Measurements from ENCODE around the gene PAQR3.
"Not testable (repeated sequence)": the region's sequence is repeated elsewhere in the genome, so short reads cannot be mapped to it uniquely, and the experiment has no call there.

PAQR3 gene

DNA sequence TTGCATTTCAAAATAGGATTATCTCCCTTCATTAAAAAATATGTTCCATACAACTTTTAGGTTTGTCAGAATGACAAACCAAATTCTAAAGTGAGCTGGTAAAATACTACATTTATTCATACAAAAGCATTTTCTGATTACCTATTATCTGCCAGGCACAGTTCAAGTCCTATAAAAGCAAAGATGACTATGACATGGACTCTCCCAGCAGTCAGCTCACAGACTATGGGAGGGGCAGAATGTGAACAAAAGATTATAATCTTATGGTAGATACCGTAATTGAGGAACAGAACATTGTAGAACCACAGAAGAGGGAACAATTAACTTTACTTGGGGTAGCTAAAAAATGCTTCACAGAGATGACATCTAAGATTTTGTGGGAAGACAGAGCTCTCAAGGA, 12.4 kb downstream of the PAQR3 start:
- no peak for DNase-seq

DNA sequence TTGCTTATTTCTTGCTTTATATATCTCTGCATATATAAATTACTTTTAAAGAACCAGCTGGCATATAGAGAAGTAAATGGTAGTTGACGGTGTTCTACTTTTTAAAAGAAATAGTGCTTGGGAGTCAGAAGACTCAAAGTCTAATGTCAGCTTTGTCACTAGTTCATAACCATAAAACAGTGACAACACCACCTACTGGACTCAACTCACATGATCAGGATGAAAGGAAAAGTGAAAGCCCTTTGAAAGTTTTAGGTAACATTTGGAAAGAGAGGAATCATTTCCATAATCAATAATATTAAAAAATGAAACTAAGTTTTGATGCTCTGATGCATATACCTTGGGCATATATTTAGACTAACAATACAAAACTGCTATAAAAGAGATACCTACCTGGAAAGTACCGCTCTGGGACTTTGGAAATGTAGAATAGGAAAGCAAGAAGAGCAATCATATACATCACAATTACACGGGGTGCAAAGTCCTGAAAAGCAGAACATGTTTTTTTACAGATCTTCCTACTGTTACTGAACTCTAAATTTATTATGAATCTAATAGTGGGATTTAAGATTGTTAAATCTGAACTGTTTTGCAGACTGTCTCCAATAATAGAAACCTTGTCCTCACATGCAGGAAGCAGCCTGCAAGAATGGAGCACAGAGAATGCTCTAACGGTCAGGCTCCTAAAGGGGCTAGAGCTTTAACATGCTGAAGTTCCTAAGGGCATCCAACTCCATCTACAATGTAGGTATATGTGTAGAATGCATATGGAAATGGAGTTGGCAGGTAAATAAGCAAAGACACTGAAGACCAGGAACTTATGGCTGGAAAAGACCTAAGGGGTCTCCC, 15.6 kb downstream of the PAQR3 start:
- DNase-seq = no peak

DNA sequence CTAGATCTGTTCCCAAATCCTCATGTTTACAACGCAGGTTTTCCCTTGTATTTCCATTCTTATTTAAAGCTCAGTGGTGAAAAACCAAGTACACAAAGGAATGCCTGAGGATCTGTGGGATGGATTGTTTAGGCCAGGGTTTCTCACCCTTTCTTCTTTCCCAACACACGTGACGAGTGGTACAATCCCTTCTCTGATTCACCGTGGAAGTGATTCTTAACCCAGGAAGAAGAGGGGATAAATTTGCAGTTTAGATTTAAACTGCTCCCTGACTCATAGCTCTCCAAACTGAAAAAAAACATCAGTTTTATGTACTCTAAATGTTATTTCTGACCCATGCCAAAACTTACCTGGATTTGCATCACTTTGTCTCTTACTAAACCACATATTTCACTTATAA, 17.0 kb downstream of the PAQR3 start:
- DNase-seq = no peak

DNA sequence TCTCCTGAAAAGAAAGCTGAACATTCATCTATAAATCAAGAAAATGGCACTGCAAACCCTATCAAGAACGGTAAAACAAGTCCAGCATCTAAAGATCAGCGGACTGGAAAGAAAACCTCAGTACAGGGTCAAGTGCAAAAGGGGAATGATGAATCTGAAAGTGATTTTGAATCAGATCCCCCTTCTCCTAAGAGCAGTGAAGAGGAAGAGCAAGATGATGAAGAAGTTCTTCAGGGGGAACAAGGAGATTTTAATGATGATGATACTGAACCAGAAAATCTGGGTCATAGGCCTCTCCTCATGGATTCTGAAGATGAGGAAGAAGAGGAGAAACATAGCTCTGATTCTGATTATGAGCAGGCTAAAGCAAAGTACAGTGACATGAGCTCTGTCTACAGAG, 28.6 kb downstream of the PAQR3 start:
- DNase-seq = no peak

DNA sequence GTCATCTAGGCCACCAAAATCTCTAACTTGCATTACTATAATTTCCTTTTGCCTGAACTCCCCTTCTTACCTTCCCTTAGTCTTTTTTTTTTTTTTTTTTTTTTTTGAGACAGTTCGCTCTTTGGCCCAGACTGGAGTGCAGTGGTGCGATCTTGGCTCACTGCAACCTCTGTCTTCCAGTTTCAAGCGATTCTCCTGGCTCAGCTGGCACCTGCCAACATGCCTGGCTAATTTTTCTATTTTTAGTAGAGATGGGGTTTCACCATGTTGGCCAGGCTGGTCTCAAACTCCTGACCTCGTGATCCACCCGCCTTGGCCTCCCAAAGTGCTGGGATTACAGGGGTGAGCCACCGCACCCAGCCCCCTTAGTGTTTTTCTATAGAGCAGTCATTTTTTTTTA, 30.3 kb downstream of the PAQR3 start:
- not testable (repeated sequence) for DNase-seq

DNA sequence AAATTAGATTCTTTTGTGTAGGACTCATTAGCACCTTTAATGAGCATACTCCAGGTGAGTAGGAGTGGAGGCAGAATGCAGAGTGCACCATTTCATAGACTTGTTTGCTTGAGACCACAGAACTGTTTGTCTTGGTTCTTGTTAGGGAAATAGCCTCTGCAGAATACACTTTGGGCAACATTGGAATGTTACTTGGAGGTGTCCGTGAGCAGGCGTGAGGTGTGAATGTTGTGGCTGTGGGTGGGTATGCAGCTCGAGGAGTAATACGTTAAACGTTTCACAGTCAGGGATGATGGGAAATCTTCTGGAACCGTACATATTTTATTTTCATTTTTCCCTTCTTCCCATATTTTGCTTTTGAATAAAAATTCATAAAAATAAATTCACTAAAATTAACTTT, 31.6 kb downstream of the PAQR3 start:
- no peak for DNase-seq

DNA sequence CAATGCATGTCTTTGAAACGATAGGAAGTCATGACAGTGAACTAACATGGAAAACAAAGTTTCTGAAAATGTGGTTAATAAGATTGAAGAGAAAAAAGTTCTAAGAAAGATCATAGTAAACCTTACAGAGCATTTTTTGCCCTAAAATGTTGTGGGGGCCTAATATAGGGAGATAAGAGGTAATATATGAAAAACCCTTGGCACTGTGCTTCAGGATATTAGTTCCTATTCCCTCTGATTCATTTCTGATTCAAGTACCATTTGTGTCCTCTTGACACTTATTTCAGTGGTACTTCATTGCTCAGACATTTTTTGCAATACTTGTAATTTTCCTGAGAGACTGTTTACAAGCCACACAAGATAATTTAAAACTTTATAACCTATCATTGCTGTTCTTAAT, 35.1 kb downstream of the PAQR3 start:
- DNase-seq = no peak

DNA sequence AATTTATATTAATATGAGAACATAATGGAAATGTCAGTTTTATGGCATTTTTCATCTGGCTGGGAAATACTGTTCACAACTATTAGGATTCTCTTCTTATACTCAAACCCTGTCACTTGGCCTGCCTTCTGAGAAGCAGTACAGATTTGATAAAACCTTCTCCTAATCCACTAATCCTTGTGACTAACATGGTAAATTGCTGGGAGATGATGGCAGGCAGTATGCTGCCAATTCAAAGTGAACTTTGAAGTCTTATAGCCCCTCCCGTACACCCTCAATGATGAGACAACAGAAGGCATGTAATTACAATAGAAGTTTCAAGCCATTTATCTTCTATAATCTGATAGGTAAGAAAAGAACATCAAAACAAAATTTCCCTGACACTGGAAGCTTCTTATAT, 36.9 kb downstream of the PAQR3 start:
- no peak for DNase-seq

DNA sequence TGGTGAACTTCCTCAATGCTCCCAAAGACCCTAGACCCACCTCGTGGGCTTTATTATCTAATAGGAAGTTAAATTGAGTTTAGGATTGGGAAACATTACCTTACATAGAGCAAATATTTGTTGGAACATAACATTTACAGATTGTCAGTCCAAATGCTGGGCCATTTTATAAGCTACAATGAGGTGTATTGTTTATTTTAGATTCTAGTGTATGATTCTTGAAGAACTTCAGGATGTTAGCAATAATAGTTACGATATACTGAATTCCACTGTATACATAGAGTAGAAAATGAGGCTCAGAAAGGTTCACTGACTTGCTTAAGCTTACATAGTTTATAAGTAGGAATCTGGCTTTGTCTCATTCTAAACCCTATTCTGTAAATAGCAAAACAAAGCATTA, 37.4 kb downstream of the PAQR3 start:
- no peak for DNase-seq

DNA sequence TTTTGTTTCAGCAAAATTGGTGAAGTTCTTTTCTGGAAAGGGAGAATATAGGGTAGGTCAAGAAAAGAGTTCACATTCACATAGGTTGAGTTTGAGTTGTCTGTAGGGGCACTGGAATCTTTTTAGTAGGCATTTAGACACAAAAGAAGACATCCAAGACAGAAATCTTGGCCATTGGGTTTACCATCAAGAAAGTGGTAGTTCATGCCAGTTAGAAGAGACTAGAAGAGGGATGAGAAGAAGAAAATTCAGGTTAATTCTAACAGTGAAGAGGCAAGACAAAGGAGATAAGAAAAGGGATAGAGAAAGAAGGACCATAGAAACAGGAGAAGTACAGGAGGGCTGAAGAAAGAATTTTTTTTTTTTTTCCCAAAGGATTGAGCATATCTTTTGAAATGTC, 39.9 kb downstream of the PAQR3 start:
- DNase-seq = no peak

DNA sequence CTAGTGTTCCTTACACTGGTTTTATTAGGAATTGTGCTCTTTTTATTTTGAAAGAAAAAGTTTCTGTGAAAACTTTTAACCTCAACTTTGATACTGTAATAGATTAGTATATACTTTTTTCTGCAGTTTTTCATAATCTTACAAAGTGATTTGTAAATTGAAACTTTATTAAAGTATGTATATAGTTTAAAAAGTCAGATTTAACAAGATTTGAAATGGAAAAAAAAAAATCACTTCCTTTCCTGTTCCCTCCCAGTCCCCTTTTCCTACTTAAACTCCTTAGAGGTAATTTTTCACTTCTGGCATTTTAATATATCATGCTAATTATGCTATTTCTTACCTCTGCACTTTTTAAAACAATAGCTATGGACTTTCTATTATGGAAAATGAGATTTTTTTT, 49.3 kb downstream of the PAQR3 start:
- no peak for DNase-seq

DNA sequence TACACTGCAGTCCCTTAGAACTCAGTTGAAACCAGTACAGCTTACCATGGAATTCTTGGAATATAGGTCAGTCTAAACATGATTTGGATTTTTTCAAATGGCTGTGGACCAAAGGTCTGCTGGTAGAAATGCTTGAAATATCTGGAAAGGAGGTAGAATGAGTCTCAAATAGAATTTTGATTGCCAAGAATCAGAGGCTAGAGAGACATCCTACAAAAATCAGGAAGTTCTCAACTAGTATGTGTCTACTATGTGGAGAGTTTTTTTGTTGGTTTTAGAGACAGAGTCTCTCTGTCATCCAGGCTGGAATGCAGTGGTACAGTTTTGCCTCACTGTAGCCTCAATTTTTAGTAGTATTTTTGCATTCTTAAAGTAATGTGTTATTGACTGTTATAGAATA, 53.6 kb downstream of the PAQR3 start:
- no peak for DNase-seq

DNA sequence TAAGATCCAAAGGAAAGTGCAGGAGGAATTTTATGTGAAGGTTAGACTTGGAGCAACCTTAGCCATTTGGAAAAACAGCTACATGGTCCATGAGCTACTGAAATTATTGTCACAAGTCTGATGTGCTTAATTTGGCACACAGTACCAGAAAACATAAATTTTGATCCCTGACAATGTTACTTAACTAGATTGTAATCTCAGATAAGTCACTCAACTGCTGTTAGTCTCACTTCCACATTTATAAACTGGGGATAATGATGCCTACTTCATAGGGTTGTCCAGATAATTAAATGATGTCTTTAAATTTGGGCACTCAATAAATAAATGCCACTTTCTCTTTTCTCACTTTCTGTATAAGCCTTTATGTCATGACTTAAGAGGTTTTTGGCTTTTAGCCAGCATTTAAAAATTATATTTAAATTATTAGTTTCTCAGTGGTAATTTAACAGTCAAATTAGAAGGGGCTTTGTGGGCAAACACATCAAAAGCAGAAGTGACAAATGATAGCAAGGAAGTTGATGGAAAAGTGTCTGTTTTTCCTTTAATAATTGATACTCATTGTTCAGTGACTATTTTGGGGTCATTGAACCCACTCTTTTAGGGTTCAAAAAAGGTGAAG, 58.3 kb downstream of the PAQR3 start:
- no peak for DNase-seq

DNA sequence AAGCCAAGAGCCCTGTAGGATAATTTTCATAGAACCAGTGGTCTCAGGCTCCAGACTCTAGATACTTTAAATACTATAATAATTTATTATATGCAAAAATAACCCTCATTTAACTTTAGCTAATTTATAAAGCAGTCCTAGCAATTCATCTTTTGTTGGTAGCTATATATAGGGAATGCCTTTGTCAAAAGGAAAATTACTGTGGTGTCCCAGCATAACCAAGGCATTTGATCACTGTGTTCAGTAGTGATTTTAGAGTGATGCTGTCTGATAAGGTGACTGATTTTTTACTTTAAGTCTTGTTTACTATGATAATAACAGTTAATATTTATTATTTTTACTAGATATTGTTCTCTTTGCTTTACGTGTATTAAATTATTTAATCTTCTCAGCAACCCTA, 61.2 kb downstream of the PAQR3 start:
- no peak for DNase-seq

DNA sequence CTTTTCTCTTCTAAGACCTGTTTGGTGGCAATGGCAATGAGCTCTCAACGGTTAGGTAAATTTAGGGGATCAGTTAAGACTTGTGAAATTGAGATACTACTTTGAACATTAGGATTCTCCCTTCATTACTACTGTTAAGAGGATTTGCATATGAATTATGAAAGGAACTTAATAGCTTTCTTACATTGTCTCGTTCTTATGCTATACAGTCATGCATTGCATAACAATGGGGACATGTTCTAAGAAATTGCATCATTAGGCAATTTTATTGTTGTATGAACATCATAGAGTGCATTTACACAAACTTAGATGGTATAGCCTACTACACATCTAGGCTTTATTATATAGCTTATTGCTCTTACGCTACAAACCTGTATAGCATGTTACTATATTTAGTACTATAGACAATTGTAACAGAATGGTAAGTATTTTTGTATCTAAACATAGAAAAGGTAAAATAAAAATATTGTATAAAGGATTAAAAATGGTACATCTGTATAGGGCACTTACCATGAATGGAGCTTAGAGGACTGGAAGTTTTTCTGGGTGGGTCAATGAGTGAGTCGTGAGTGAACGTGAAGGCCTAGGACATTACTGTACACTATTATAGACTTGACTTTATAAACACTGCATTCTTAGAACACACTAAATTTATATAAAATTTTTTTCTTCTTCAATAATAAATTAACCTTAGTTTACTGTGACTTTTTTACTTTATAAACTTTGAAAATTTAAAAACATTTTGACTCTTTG, 62.5 kb downstream of the PAQR3 start:
- DNase-seq = no peak

DNA sequence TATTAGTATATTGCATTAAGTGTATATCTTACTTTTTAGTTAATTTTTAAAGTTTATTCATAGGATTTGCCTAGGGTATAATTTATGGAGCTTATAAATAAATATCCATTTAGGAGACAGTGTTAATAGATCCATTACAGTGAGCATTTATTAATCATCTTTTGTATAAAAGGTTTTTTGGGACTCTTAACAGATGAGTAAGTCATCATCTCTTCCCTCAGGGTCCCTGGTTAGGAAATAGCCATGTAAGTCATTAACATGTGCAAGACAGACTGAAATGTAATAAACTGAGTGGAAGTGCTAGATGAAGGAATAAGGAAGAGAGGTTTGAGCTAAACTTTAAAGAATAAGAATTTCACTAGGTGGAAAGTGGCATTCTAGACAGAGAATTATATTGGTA, 69.2 kb downstream of the PAQR3 start:
- DNase-seq = no peak

DNA sequence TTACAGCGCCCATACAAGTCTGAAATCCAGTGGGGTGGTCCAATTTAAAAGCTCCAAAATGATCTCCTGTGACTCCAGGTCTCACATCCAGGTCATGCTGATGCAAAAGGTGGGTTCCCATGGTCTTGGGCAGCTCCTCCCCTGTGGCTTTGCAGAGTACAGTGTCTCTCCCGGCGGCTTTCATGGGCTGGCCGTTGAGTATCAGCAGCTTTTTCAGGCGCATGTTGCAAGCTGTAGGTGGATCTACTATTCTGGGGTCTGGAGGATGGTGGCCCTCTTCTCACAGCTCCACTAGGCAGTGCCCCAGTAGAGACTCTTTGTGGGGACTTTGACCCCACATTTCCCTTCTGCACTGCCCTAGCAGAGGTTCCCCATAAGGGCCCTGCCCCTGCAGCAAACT, 70.5 kb downstream of the PAQR3 start:
- DNase-seq = not testable (repeated sequence)

DNA sequence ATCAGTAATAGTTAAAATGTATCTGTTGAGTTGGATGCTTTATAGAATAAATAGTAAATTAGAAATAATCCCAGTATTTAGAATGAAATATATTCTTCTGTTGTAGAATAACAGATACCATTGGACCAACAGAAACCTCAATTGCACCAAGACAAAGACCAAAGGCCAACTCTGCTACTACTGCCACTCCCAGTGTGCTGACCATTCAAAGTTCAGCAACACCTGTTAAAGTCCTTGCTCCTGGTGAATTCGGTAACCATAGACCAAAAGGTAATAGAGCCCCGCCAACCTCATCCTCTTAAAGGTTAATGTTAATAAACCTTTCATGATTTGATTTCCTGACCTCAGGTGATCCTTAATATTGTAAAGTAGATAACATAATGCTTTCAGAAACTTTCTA, 73.8 kb downstream of the PAQR3 start:
- DNase-seq = no peak

DNA sequence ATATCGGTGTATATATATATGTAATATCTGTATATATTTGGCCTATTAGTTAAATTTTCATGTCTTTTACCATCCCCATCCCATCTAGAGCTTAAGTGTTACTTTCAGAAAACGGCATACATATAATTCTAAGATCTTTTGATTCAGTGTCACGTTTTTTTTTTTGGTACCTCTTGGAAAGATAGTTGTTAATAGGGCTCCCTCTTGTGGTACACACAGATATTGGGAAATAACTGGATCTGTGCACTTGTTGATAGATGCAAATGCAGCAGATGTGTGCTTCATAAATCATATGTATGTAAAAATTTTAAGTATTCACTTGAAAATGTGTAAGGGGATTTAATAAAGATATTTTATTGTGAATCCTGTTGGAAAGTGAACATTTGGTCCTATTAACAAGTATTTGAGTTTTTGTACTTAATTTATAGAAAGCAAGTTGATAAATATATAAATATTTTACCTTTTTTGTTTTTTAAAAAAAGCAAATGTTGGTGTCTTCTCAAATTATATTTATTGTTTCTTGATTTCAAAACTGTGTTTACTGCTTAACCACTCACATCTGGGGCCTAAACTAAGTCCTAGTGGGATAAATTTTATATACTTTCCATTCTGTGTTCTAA, 74.7 kb downstream of the PAQR3 start:
- DNase-seq = no peak

DNA sequence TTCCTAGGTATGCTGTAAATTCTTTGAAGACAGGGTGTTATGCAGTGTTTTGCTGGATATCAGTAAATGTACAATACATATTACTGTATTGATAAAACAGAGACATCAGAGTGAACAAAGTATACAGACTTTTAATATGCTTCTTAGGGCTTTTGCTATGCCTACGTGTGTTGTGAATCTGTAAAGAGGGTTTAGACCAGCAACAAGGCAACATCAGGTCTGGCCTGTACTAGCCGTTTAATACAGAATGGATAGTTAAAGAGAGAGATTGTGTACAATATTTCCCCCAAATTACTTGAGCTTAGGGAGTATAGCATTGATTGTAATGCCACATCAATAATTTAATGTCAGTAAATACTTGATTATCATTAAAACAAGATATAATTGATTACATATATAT, 75.2 kb downstream of the PAQR3 start:
- DNase-seq = no peak

DNA sequence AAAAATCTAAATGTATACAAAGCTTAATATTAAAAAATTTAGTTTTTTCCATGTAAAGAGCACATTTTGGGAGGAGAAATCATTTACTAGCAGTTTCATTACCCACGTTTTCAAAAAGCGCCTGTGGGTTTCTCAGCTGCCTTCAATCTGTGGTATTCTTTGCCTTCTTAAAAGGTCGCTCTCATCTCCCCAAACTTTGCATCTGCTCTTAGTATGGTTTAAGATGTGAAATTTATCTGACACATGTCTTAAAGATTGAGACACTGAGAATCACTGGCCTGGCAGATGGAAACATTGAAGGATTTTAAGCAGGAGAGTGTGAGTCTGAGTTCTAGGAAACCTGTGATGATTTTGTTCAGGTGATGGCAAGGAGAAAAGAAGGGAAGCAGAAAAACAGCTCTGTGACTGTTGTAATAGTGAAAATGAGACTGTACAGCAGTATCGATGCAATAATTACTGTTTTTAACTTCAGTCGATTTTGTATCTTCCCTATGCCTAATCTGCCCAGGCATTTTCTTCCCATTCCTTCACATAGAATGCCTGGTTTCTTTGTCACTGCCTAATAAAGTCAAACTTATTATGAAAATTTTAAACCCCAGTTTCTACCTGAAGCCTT, 75.9 kb downstream of the PAQR3 start:
- DNase-seq = no peak

DNA sequence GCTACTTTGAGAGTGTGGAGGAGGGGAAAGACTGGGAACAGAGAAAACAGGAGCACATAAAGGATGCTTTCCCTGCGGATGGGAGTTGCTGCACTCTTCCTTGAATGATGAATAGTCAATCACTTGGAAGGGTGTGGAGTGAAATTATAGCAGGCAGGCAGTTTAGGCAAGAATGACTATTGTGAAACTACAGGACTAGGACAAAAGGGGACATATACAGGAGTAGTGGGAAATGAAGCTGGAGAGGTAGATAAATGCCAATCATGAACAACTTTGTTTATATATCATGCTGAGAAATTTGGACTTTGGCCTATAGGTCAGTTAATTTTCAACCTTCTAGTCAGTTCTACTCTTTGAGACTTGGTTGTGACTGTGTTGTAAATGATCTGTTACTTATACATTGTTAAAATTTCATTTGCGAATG, 76.9 kb downstream of the PAQR3 start:
- DNase-seq = no peak

Measured in activated CD4-positive, CD25-positive, alpha-beta regulatory T cell treated with anti-CD3 and anti-CD28 coated beads, Interleukin-2, amount 50 U/mL, for 72 hours (primary cell).